Spleen (tissue), 11 donors: ENCODE data around the gene DLGAP5. TPM values are rescaled to one million over a fixed set of nuclear protein-coding genes. Genes with fewer than 3 reads are reported as not detected.

Source experiments
- DNase-seq: peaks from one replicate; pipeline ENCODE4 v3.0.0-alpha.2; 2020
- H3K27ac ChIP-seq, 8 donors: fragments of 200-600 bp; sonication (generic) in 7 of 8; 1 replicate in 4 of 8; 2 replicates in 4 of 8; pipeline versions ENCODE4 v1.5.0 to v1.8.0; 2016 to 2021; ENCODE audit warnings: inconsistent platforms in 4 of 8, mild to moderate bottlenecking in 4 of 8, moderate library complexity in 1 of 8
- H3K27me3 ChIP-seq, 7 donors: fragments of 200-600 bp; sonication (generic) in 6 of 7; replicated peaks in 1 of 7; 1 replicate in 4 of 7; 2 replicates in 3 of 7; pipeline versions ENCODE4 v1.5.0 to v1.8.0; 2016 to 2021; ENCODE audit warnings: inconsistent platforms in 3 of 7, mild to moderate bottlenecking in 1 of 7
- H3K36me3 ChIP-seq, 6 donors: fragments of 200-600 bp; sonication (generic) in 5 of 6; 1 replicate in 4 of 6; 2 replicates in 2 of 6; pipeline versions ENCODE4 v1.5.0 to v1.8.0; 2016 to 2021; ENCODE audit warnings: inconsistent platforms in 2 of 6
- H3K4me1 ChIP-seq, 6 donors: fragments of 200-600 bp; sonication (generic) in 5 of 6; 1 replicate in 3 of 6; 2 replicates in 3 of 6; pipeline versions ENCODE4 v1.5.0 to v1.8.0; 2016 to 2021; ENCODE audit warnings: inconsistent platforms in 3 of 6
- H3K4me3 ChIP-seq, 8 donors: fragments of 200-600 bp; sonication (generic) in 7 of 8; 1 replicate in 4 of 8; 2 replicates in 4 of 8; pipeline versions ENCODE4 v1.5.0 to v1.8.0; 2016 to 2021; ENCODE audit warnings: inconsistent platforms in 4 of 8, mild to moderate bottlenecking in 4 of 8, moderate library complexity in 2 of 8
- H3K9me3 ChIP-seq, 8 donors: fragments of 200-600 bp; sonication (generic) in 7 of 8; 1 replicate in 4 of 8; 2 replicates in 4 of 8; pipeline versions ENCODE4 v1.5.0 to v1.8.0; 2016 to 2021; ENCODE audit warnings: inconsistent platforms in 4 of 8
- POLR2A ChIP-seq, 3 donors: fragments of 450-650 bp; IDR thresholded peaks; one replicate each; pipeline ENCODE4 v1.5.1; 2017; ENCODE audit warnings: antibody characterized with exemption in 3 of 3, mild to moderate bottlenecking in 1 of 3
- POLR2AphosphoS5 ChIP-seq, 3 donors: sonication (generic); formaldehyde crosslinking; IDR thresholded peaks; one replicate each; pipeline ENCODE4 v1.5.1; 2017; ENCODE audit warnings: antibody characterized with exemption in 3 of 3
- WGBS, 5 donors: extraction: QIAGEN DNeasy Blood & Tissue Kit in 3 of 5; methylation state at CpG; one replicate each; pipeline versions ENCODE4 v1.1.5 to v1.1.7; 2013 to 2018; 5-methylcytosine and 5-hydroxymethylcytosine counted together
- intact Hi-C: fragments of 100-400 bp; cut with DNase I; formaldehyde crosslinking; loops from one replicate; pipeline ENCODE4 v1.15.0; 2023; ENCODE audit warnings: low total_unique reads
- polyA plus RNA-seq, 3 donors: library from polyadenylated mRNA; stranded (reverse); fragments of 200-250 nt; gene quantifications; one replicate each; pipeline ENCODE4 v1.2.1, GENCODE V29; 2013
- total RNA-seq, 7 donors: library from RNA; depleted of rRNA in 3 of 7; stranded (reverse); fragments of >200 nt in 3 of 7; fragmentation: NEBNext Ultra II Directional in 4 of 7; extraction: Animal tissue kit (Norgen Biotek cat#: 25700) in 4 of 7; gene quantifications; one replicate each; pipeline versions ENCODE4 v1.1.0 to v1.2.1, GENCODE V29; 2016 to 2021
- TF ChIP-seq, protein P1 (sequence below), 11 experiments: fragments of 200-600 bp in 7 of 11; fragments of 450-650 bp in 4 of 11; sonication (generic) in 4 of 11; IDR thresholded peaks in 8 of 11; conservative IDR thresholded peaks in 3 of 11; 1 replicate in 7 of 11; 2 replicates in 4 of 11; pipeline versions ENCODE4 v1.4.0 to v1.8.0; 2016 to 2021; ENCODE audit warnings: antibody characterized with exemption in 11 of 11, inconsistent platforms in 4 of 11, mild to moderate bottlenecking in 1 of 11
- donor health status: healthy with polysubstance abuse.
- donor health status: DM: no; HTN: no; CAD: no; lungs with moderate emphysema.
- donor health status: DM: no; HTN: no; CAD: no.
- donor health status: Bipolar disorder and iron deficiency.
- donor health status: healthy.
- donor health status: DM: no; HTN: no; CAD: no.
- donor health status: DM: yes; HTN: yes; CAD: no.

DLGAP5 gene
- total and polyA plus RNA-seq, 10 donors: 0.50 to 8.1 (median 2.9) TPM

- intact Hi-C loops: no loop called here
- no peak for TF ChIP-seq POLR2AphosphoS5 (IDR thresholded peaks at IDR 0.05)
- TF ChIP-seq, protein P1, sequence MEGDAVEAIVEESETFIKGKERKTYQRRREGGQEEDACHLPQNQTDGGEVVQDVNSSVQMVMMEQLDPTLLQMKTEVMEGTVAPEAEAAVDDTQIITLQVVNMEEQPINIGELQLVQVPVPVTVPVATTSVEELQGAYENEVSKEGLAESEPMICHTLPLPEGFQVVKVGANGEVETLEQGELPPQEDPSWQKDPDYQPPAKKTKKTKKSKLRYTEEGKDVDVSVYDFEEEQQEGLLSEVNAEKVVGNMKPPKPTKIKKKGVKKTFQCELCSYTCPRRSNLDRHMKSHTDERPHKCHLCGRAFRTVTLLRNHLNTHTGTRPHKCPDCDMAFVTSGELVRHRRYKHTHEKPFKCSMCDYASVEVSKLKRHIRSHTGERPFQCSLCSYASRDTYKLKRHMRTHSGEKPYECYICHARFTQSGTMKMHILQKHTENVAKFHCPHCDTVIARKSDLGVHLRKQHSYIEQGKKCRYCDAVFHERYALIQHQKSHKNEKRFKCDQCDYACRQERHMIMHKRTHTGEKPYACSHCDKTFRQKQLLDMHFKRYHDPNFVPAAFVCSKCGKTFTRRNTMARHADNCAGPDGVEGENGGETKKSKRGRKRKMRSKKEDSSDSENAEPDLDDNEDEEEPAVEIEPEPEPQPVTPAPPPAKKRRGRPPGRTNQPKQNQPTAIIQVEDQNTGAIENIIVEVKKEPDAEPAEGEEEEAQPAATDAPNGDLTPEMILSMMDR (IDR thresholded peaks at IDR 0.05 in 8 of 11, conservative IDR thresholded peaks at IDR 0.05 in 3 of 11): no peak
- TF ChIP-seq POLR2A (IDR thresholded peaks at IDR 0.05): no peak
- peaks cover 0 to 16% (median 0%) of the 10 kb centered on the region in 7 donors for H3K27me3 ChIP-seq
- no peaks in the 10 kb centered on the region for H3K9me3 ChIP-seq
- 14 to 21% (median 19%) methylated on average over 16 to 20 of the region's 20 CpGs for WGBS, 5 donors
- H3K36me3 ChIP-seq: no peaks in the 10 kb centered on the region
- peaks cover 14 to 91% (median 49%) of the 10 kb centered on the region in 6 donors for H3K4me1 ChIP-seq
- H3K27ac ChIP-seq: peak overlapping the region in 7 of 8 donors; percentile 79 to 91 (median 89)
- no peak for DNase-seq
- H3K4me3 ChIP-seq: peak overlapping the region; percentile 49 to 88 (median 62)
Measured at GRCh38 chr14:55128386-55129085, 62.8 kb downstream of the DLGAP5 start.

DNA sequence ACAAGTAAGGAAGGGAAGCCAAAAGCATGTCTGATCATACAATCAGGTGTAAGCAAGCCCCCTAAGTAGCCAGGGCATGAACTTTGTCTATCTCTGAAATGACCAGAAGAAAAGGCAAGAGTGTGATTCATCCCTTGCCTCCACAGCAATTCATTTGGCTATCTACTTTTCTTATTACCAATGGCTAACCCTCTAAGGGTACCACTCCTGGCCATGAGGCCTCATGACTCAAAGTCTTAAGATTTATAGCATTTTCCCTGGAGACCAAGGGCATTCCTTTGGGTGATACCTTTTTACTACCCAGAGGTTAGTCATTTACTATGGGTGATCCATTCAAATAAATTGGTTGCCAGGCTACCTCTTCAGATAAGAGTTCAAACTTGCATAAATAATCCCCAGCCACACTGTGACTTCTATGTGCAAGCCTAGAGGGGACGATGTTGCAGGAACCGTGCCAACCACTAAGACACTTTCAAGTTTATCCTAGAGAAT lies 63.9 kb downstream of the DLGAP5 start:
- Histone ChIP-seq H3K9me3 (no peaks in the 10 kb centered on the region), H3K27ac (no peak overlapping the region), H3K4me1 (peaks cover 19 to 93% (median 55%) of the 10 kb centered on the region in 6 donors), H3K4me3 (no peak overlapping the region), H3K27me3 (peaks cover 0 to 16% (median 0%) of the 10 kb centered on the region in 7 donors), H3K36me3 (no peaks in the 10 kb centered on the region)
- intact Hi-C loops: no loop called here
- no peak for TF ChIP-seq POLR2A (IDR thresholded peaks at IDR 0.05)
- TF ChIP-seq POLR2AphosphoS5 (IDR thresholded peaks at IDR 0.05): no peak
- TF ChIP-seq, protein P1 (IDR thresholded peaks at IDR 0.05 in 8 of 11, conservative IDR thresholded peaks at IDR 0.05 in 3 of 11): no peak
- DNase-seq: no peak
- WGBS, 5 donors: 70 to 91% (median 81%) methylated on average over 2 of the region's 2 CpGs

GRCh38 chr14:55126932-55127459 lies 64.4 kb downstream of the DLGAP5 start:
- WGBS, 5 donors: 65 to 88% (median 77%) methylated on average over 5 of the region's 5 CpGs
- Histone ChIP-seq H3K27ac (no peak overlapping the region), H3K4me1 (peaks cover 17 to 93% (median 59%) of the 10 kb centered on the region in 6 donors), H3K27me3 (peaks cover 0 to 16% (median 0%) of the 10 kb centered on the region in 7 donors), H3K9me3 (no peaks in the 10 kb centered on the region), H3K36me3 (no peaks in the 10 kb centered on the region), H3K4me3 (no peak overlapping the region)
- intact Hi-C loops: no loop called here
- TF ChIP-seq, protein P1 (IDR thresholded peaks at IDR 0.05 in 8 of 11, conservative IDR thresholded peaks at IDR 0.05 in 3 of 11): no peak
- TF ChIP-seq POLR2AphosphoS5 (IDR thresholded peaks at IDR 0.05) (no peak), POLR2A (IDR thresholded peaks at IDR 0.05) (no peak)
- DNase-seq: no peak

DNA sequence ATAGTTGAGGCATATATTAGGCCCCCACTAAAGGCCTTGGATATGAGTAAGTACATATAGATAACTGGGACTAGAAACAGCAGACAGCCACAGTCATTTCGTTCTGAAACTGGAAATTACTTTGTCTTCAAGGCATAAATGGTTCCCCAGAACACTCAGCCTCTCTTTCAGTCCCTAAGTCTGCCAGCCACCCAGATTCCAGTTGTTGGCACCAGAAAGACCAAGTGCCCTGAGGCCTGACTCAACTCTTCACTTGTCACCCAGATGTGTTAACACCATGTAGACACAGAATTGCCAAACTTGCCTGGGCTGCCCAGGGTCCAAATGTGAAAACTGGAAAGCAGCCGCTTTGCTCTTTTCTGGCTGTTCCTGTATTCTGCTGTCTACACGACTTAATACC lies 65.4 kb downstream of the DLGAP5 start:
- no peak for DNase-seq
- peaks cover 12 to 93% (median 56%) of the 10 kb centered on the region in 6 donors for H3K4me1 ChIP-seq
- no peaks in the 10 kb centered on the region for H3K36me3 ChIP-seq
- H3K4me3 ChIP-seq: no peak overlapping the region
- intact Hi-C loops: no loop called here
- WGBS, 5 donors: 63 to 83% (median 75%) methylated on average over 3 of the region's 3 CpGs
- no peak for TF ChIP-seq POLR2A (IDR thresholded peaks at IDR 0.05)
- no peak for TF ChIP-seq POLR2AphosphoS5 (IDR thresholded peaks at IDR 0.05)
- TF ChIP-seq, protein P1 (IDR thresholded peaks at IDR 0.05 in 8 of 11, conservative IDR thresholded peaks at IDR 0.05 in 3 of 11): no peak
- peaks cover 0 to 16% (median 0%) of the 10 kb centered on the region in 7 donors for H3K27me3 ChIP-seq
- peak overlapping the region in 3 of 8 donors; percentile 40 to 60 (median 42) for H3K27ac ChIP-seq
- no peaks in the 10 kb centered on the region for H3K9me3 ChIP-seq
